Peyer's patch (tissue), 4 donors: ENCODE data around the gene CMTR1.

Source experiments
- POLR2A ChIP-seq, 2 donors: fragments of 450-650 bp; IDR thresholded peaks; one replicate each; pipeline ENCODE4 v1.5.1; 2017; ENCODE audit warnings: antibody characterized with exemption in 2 of 2, mild to moderate bottlenecking in 2 of 2, moderate library complexity in 2 of 2
- TF ChIP-seq, protein P1 (sequence below), 6 experiments: fragments of 450-650 bp in 4 of 6; fragments of 200-600 bp in 2 of 6; sonication (generic) in 1 of 6; IDR thresholded peaks; one replicate each; pipeline ENCODE4 v1.5.1; 2017 to 2019; ENCODE audit warnings: antibody characterized with exemption in 6 of 6, mild to moderate bottlenecking in 3 of 6, moderate library complexity in 1 of 6

GRCh38 chr6:37487591-37488380 is 54.8 kb downstream of the CMTR1 start:
- TF ChIP-seq POLR2A (IDR thresholded peaks at IDR 0.05): no peak
- TF ChIP-seq, protein P1, sequence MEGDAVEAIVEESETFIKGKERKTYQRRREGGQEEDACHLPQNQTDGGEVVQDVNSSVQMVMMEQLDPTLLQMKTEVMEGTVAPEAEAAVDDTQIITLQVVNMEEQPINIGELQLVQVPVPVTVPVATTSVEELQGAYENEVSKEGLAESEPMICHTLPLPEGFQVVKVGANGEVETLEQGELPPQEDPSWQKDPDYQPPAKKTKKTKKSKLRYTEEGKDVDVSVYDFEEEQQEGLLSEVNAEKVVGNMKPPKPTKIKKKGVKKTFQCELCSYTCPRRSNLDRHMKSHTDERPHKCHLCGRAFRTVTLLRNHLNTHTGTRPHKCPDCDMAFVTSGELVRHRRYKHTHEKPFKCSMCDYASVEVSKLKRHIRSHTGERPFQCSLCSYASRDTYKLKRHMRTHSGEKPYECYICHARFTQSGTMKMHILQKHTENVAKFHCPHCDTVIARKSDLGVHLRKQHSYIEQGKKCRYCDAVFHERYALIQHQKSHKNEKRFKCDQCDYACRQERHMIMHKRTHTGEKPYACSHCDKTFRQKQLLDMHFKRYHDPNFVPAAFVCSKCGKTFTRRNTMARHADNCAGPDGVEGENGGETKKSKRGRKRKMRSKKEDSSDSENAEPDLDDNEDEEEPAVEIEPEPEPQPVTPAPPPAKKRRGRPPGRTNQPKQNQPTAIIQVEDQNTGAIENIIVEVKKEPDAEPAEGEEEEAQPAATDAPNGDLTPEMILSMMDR (IDR thresholded peaks at IDR 0.05): no peak
